ENCODE data around the gene DSTYK. TPM values are rescaled to one million over a fixed set of nuclear protein-coding genes. Genes with fewer than 3 reads are reported as not detected.

Gene DSTYK
- total and polyA plus RNA-seq, 7 experiments from 2014 or later = 6.4 to 18.5 (median 11.8) TPM

DNA sequence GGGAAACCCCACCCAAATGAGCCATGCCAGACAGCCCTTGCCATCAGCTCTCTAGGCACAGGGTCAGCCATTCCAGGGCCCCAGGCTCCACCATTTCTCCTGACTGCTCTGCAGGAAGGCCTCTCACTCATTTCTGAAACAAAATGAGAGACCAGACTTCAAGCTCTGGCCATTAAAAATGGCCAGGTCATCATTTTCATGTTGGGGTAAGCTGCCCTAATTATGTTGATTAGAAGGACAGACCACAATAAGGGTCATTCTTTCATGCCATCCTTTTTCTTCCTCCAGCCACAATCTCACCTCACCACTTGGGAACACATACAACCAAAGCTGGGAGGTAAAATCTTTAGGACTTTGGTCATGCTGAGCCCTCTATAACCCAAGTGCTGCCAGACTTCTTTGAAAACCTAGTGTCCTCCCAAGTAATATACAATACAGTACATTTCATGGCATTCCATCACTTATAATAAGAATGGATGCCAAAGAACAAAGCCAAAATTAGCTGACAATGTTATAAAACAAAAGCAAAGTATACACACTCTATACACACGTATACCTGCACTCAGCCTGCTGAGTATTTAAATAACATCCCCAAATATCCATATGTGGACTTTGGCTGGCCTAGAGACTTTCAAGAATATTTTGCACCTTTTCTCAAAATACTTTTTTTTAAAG, 67.3 kb downstream of the DSTYK start:
- Histone ChIP-seq H3K4me1 (ENCODE audit: control insufficient read depth in 2 of 2, insufficient read depth in 2 of 2, low read length in 2 of 2) (no peaks in the 10 kb centered on the region), H3K27me3 (ENCODE audit: control insufficient read depth in 2 of 2, insufficient read depth in 2 of 2, low read length in 2 of 2) (no peaks in the 10 kb centered on the region), H3K27ac (ENCODE audit: low read depth, low read length) (no peak overlapping the region), H3K9me3 (ENCODE audit: control insufficient read depth in 2 of 3, low read length in 3 of 3) (no peaks in the 10 kb centered on the region), H3K36me3 (ENCODE audit: control insufficient read depth in 2 of 3, insufficient read depth in 3 of 3, low read length in 3 of 3) (peaks cover 0 to 28% (median 0%) of the 10 kb centered on the region in 3 experiments), H3K4me3 (ENCODE audit: low read length) (no peak overlapping the region)
- H3K9me3 Mint-ChIP-seq = no peaks in the 10 kb centered on the region
- H3K36me3 Mint-ChIP-seq = peaks cover 0 to 23% (median 7%) of the 10 kb centered on the region in 5 donors
- H3K27ac Mint-ChIP-seq = peak overlapping the region in 2 of 9 donors; percentile 28 to 48
- CTCF ChIA-PET = interaction anchor here (1.0 to 1.4 kb wide), 2 partner anchors 16 to 111 kb away, joined by 3 read pairs; no protein-coding TSS in a partner anchor
- intact Hi-C loops (cut with micrococcal nuclease) = loop anchor here (5.0 kb wide), 2 partner anchors 37 to 113 kb away; no protein-coding TSS in a partner anchor
- ATAC-seq (no peak), DNase-seq (no peak)
- no peaks in the 10 kb centered on the region for H3K27me3 Mint-ChIP-seq
- POLR2A ChIA-PET = interaction anchor here (1.1 kb wide), 1 partner anchor 21 kb away, joined by 8 read pairs; no protein-coding TSS in a partner anchor
- H3K4me3 Mint-ChIP-seq = no peak overlapping the region
- H3K4me1 Mint-ChIP-seq = peaks cover 2 to 11% (median 8%) of the 10 kb centered on the region in 7 donors

DNA sequence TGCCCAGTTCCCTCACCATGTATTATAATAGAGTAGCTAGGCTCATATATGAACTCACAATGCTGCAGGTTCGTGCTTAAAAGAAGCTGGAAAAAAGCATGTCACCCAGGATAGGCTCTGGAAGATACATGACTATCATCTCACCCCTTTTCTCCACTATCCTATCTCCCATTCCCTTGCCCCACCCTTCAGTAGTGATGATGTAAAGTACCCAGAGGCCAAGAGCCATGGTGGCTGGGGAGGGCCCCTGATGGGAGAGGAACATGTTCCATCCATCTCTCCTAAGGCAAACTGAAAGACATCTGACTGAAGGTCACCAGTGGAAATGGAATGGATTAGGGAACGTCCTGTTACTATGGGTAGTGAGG, 69.4 kb downstream of the DSTYK start:
- Histone ChIP-seq H3K4me1 (ENCODE audit: control insufficient read depth in 2 of 2, insufficient read depth in 2 of 2, low read length in 2 of 2) (no peaks in the 10 kb centered on the region), H3K27ac (ENCODE audit: low read depth, low read length) (no peak overlapping the region), H3K4me3 (ENCODE audit: low read length) (no peak overlapping the region), H3K36me3 (ENCODE audit: control insufficient read depth in 2 of 3, insufficient read depth in 3 of 3, low read length in 3 of 3) (peaks cover 0 to 13% (median 0%) of the 10 kb centered on the region in 3 experiments), H3K27me3 (ENCODE audit: control insufficient read depth in 2 of 2, insufficient read depth in 2 of 2, low read length in 2 of 2) (no peaks in the 10 kb centered on the region), H3K9me3 (ENCODE audit: control insufficient read depth in 2 of 3, low read length in 3 of 3) (no peaks in the 10 kb centered on the region)
- intact Hi-C loops (cut with micrococcal nuclease) = loop anchor here (5.0 kb wide), 2 partner anchors 35 to 115 kb away; no protein-coding TSS in a partner anchor
- peak overlapping the region in 2 of 10 donors; percentile 45 to 52 for H3K4me3 Mint-ChIP-seq
- ATAC-seq (peak; percentile 12), DNase-seq (no peak)
- peaks cover 0 to 1% (median 0%) of the 10 kb centered on the region in 11 donors for H3K9me3 Mint-ChIP-seq
- CTCF ChIA-PET = interaction anchor here (0.7 to 3.0 kb wide), 6 partner anchors 9 to 152 kb away, joined by 4 to 28 read pairs (median 6); partner anchors contain the start of gene RBBP5
- H3K27me3 Mint-ChIP-seq = no peaks in the 10 kb centered on the region
- POLR2A ChIA-PET = interaction anchor here (1.9 kb wide), 1 partner anchor 19 kb away, joined by 9 read pairs; no protein-coding TSS in a partner anchor
- peaks cover 2 to 11% (median 8%) of the 10 kb centered on the region in 7 donors for H3K4me1 Mint-ChIP-seq
- H3K27ac Mint-ChIP-seq = peak overlapping the region in 4 of 9 donors; percentile 9 to 66 (median 29)
- H3K36me3 Mint-ChIP-seq = peaks cover 0 to 7% (median 0%) of the 10 kb centered on the region in 5 donors

DNA sequence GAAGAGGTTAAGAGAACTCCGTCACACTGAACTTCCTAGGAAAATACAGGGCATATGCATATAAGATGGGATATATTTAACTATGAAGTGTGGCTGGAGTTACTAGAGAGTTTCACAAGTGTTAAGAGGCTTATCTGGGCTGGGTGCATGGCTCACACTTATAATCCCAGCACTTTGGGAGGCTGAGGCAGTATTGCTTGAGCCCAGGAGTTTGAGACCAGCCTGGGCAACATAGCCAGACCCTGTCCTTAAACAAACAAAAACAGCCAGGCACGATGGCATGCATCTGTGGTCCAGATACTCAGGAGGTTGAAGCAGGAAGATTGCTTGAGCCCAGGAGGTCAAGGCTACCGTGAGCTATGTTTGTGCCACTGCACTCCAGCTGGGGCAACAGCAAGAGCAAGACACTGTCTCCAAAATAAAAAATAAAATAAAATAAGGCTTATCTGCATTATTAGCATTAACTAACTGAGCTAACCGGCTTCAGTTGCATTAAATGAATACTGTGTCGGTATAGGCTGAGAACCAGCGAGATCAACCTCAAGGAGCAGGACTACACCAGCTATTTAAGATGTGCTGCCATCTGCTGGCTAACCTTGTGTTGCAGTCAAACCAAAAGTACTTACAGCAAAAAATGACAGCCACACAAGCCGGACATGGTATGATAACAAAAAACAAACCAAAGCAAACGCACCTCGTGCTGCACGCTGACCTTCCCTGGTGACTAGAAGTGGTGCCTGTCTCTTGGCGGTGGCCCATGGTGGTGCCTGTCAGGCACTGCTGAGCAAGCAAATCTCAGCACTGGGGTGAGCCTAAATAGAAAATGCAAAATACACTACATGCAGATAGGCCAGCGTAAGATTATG, 70.0 kb downstream of the DSTYK start:
- CTCF ChIA-PET = interaction anchor here (0.6 to 3.0 kb wide), 14 partner anchors 8 to 514 kb away, joined by 3 to 28 read pairs (median 4); partner anchors contain the start of gene RBBP5
- no peaks in the 10 kb centered on the region for H3K4me1 ChIP-seq (ENCODE audit: control insufficient read depth in 2 of 2, insufficient read depth in 2 of 2, low read length in 2 of 2)
- H3K36me3 ChIP-seq (ENCODE audit: control insufficient read depth in 2 of 3, insufficient read depth in 3 of 3, low read length in 3 of 3) = peaks cover 0 to 8% (median 0%) of the 10 kb centered on the region in 3 experiments
- Mint-ChIP-seq H3K27ac (peak overlapping the region in 5 of 9 donors; percentile 9 to 51 (median 38)), H3K27me3 (no peaks in the 10 kb centered on the region), H3K4me1 (peaks cover 2 to 11% (median 8%) of the 10 kb centered on the region in 7 donors), H3K9me3 (peaks cover 0 to 1% (median 0%) of the 10 kb centered on the region in 11 donors), H3K36me3 (peaks cover 0 to 3% (median 0%) of the 10 kb centered on the region in 5 donors), H3K4me3 (peak overlapping the region in 4 of 10 donors; percentile 20 to 52 (median 33))
- no peaks in the 10 kb centered on the region for H3K27me3 ChIP-seq (ENCODE audit: control insufficient read depth in 2 of 2, insufficient read depth in 2 of 2, low read length in 2 of 2)
- DNase-seq = peak; percentile 37 to 75 (median 64)
- H3K4me3 ChIP-seq (ENCODE audit: low read length) = no peak overlapping the region
- ATAC-seq = peak; percentile 94
- H3K27ac ChIP-seq (ENCODE audit: low read depth, low read length) = no peak overlapping the region
- intact Hi-C loops (cut with micrococcal nuclease) = loop anchor here (1.0 to 5.0 kb wide), 5 partner anchors 19 to 152 kb away; no protein-coding TSS in a partner anchor
- H3K9me3 ChIP-seq (ENCODE audit: control insufficient read depth in 2 of 3, low read length in 3 of 3) = no peaks in the 10 kb centered on the region
- POLR2A ChIA-PET = interaction anchor here (0.9 to 1.9 kb wide), 2 partner anchors 19 to 20 kb away, joined by 4 to 9 read pairs; partner anchors contain the start of gene RBBP5

DNA sequence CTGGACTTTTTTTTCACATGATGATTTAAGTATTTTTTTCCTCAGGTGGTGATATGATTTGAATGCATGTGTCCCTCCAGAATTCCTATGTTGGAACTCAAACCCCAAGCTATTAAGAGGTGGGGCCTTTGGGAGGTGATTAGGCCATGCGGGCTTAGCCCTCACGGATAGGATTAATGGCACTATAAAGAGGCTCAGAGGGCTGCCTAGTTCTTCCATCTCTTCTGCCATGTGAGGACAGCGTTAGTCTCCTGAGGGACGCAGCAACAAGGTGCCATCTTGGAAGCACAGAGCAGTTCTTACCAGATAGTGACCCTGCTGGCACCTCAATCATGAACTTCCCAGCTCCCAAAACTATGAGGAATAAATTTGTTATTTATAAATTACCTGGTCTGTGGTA, 71.4 kb downstream of the DSTYK start:
- peak overlapping the region in 1 of 9 donors; percentile 36 for H3K27ac Mint-ChIP-seq
- no peak for ATAC-seq

DNA sequence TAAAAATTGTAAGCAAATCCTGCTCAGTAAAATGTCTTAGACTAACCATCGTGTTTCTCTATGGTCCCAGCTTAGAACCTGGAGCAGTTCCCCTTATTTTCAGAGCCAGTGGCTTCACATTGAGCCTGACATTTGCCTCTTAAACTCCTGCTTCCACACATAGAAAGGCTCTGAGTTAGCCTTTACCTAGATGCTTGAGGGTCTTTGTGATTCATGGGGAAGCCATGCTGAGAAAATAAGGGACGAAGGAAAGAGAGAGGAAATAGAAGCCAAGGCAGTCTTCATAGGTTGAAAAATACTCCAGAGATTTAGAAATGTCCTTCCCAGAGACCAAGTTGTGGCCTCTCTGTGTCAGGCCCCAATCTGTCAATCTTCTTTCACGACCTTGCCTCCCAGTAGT, 73.6 kb downstream of the DSTYK start:
- CTCF ChIA-PET = no interaction called here
- no peaks in the 10 kb centered on the region for H3K36me3 ChIP-seq (ENCODE audit: control insufficient read depth in 2 of 3, insufficient read depth in 3 of 3, low read length in 3 of 3)
- intact Hi-C loops (cut with micrococcal nuclease) = no loop called here
- Mint-ChIP-seq H3K9me3 (peaks cover 0 to 1% (median 0%) of the 10 kb centered on the region in 11 donors), H3K27me3 (no peaks in the 10 kb centered on the region), H3K4me3 (no peak overlapping the region), H3K4me1 (peaks cover 2 to 11% (median 8%) of the 10 kb centered on the region in 7 donors), H3K27ac (no peak overlapping the region), H3K36me3 (no peaks in the 10 kb centered on the region)
- no peaks in the 10 kb centered on the region for H3K4me1 ChIP-seq (ENCODE audit: control insufficient read depth in 2 of 2, insufficient read depth in 2 of 2, low read length in 2 of 2)
- H3K9me3 ChIP-seq (ENCODE audit: control insufficient read depth in 2 of 3, low read length in 3 of 3) = no peaks in the 10 kb centered on the region
- H3K4me3 ChIP-seq (ENCODE audit: low read length) = no peak overlapping the region
- POLR2A ChIA-PET = no interaction called here
- no peak for ATAC-seq
- no peaks in the 10 kb centered on the region for H3K27me3 ChIP-seq (ENCODE audit: control insufficient read depth in 2 of 2, insufficient read depth in 2 of 2, low read length in 2 of 2)
- no peak overlapping the region for H3K27ac ChIP-seq (ENCODE audit: low read depth, low read length)
- DNase-seq = no peak

More for the DNA sequence above, 71.4 kb downstream of the DSTYK start:
- no peak overlapping the region for H3K27ac ChIP-seq (ENCODE audit: low read depth, low read length)
- ChIA-PET CTCF (interaction anchor here (1.1 to 3.0 kb wide), 4 partner anchors 9 to 116 kb away, joined by 4 to 28 read pairs (median 6); partner anchors contain the start of gene RBBP5), POLR2A (no interaction called here)
- no peaks in the 10 kb centered on the region for H3K27me3 ChIP-seq (ENCODE audit: control insufficient read depth in 2 of 2, insufficient read depth in 2 of 2, low read length in 2 of 2)
- no peak overlapping the region for H3K4me3 Mint-ChIP-seq
- no peak for DNase-seq
- intact Hi-C loops (cut with micrococcal nuclease) = loop anchor here (5.0 kb wide), 2 partner anchors 33 to 117 kb away; no protein-coding TSS in a partner anchor
- H3K36me3 ChIP-seq (ENCODE audit: control insufficient read depth in 2 of 3, insufficient read depth in 3 of 3, low read length in 3 of 3) = no peaks in the 10 kb centered on the region
- H3K36me3 Mint-ChIP-seq = peaks cover 0 to 3% (median 0%) of the 10 kb centered on the region in 5 donors
- H3K9me3 Mint-ChIP-seq = peaks cover 0 to 1% (median 0%) of the 10 kb centered on the region in 11 donors
- H3K4me1 Mint-ChIP-seq = peaks cover 2 to 11% (median 8%) of the 10 kb centered on the region in 7 donors
- H3K4me1 ChIP-seq (ENCODE audit: control insufficient read depth in 2 of 2, insufficient read depth in 2 of 2, low read length in 2 of 2) = no peaks in the 10 kb centered on the region
- H3K4me3 ChIP-seq (ENCODE audit: low read length) = no peak overlapping the region
- H3K9me3 ChIP-seq (ENCODE audit: control insufficient read depth in 2 of 3, low read length in 3 of 3) = no peaks in the 10 kb centered on the region
- no peaks in the 10 kb centered on the region for H3K27me3 Mint-ChIP-seq

DNA sequence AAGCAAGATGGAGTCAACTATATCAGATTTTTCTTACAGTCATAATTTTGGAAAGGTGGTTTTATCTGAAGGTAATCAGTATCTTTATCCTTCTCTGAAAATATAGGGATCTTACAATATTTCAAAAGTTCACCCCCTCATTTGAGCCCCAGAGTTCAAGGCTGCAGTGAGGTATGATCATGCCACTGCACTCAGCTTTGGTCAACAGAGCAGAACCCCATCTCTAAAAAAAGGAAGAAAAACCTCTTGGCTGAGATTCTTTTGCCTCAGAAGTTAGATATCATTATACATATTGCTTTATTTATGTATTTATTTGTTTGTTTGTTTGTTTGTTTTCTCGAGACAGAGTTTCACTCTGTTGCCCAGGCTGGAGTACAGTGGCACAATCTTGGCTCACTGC, 78.2 kb downstream of the DSTYK start:
- Mint-ChIP-seq H3K27ac (no peak overlapping the region), H3K4me1 (no peaks in the 10 kb centered on the region), H3K36me3 (no peaks in the 10 kb centered on the region), H3K4me3 (no peak overlapping the region), H3K27me3 (no peaks in the 10 kb centered on the region), H3K9me3 (peaks cover 0 to 1% (median 0%) of the 10 kb centered on the region in 11 donors)
- DNase-seq (no peak), ATAC-seq (no peak)
- Histone ChIP-seq H3K36me3 (ENCODE audit: control insufficient read depth in 2 of 3, insufficient read depth in 3 of 3, low read length in 3 of 3) (no peaks in the 10 kb centered on the region), H3K27ac (ENCODE audit: low read depth, low read length) (no peak overlapping the region), H3K4me3 (ENCODE audit: low read length) (no peak overlapping the region), H3K4me1 (ENCODE audit: control insufficient read depth in 2 of 2, insufficient read depth in 2 of 2, low read length in 2 of 2) (no peaks in the 10 kb centered on the region), H3K9me3 (ENCODE audit: control insufficient read depth in 2 of 3, low read length in 3 of 3) (no peaks in the 10 kb centered on the region), H3K27me3 (ENCODE audit: control insufficient read depth in 2 of 2, insufficient read depth in 2 of 2, low read length in 2 of 2) (no peaks in the 10 kb centered on the region)
- ChIA-PET POLR2A (no interaction called here), CTCF (no interaction called here)
- intact Hi-C loops (cut with micrococcal nuclease) = no loop called here

All from naive thymus-derived CD4-positive, alpha-beta T cell (primary cell).